ELR (cell line): Measurements from ENCODE around the gene C18orf63.
"Not testable (repeated sequence)": the region's sequence is repeated elsewhere in the genome, so short reads cannot be mapped to it uniquely, and the experiment has no call there.

Source experiments
- DNase-seq: peaks from one replicate; pipeline ENCODE4 v3.0.0-alpha.2; 2015; ENCODE audit warnings: low read depth

The C18orf63 gene

DNA sequence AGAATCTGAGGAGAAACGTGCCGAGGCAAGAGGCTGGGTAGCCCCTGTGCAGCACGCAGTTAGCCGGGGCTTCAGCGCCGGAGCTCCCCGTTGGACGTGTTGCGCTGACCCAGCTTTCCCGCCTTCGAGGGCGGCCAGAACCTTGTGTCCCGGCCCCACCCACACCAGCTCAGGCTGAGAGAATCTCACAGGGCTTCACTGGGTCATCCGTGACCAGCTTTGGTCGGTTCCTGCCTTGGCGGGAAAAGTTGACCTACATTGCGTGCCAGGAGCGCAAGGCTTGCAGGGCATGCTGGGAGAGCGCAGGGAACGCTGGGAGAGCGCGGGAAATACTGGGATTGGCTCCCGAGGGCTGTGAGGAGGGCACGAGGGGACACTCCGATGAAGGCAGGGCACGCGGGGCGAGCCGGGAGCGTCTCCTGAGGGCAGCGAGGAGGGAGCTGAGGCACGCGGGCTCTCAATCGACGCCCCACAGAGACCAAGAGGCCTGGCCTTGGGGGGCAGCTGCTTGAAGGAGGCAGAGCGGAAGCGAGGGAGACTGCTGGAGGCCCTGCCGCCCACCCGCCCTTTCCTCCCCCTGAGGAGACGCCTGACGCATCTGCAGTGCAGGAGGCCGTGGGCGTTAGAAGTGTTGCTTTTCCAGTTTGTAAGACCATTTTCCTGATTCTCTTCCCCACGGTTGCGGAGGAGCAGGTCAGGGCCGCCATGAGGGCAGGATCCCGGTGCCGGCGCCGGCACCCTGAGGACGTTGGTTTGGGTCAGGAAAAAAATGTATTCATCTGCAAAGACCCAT is at the start of gene C18orf63:
Gene C18orf63 (plus strand): TSS at position 376 of the 793 bp plus-strand sequence. CDS start 2,027 bp downstream, outside the sequence.
- no peak for DNase-seq

DNA sequence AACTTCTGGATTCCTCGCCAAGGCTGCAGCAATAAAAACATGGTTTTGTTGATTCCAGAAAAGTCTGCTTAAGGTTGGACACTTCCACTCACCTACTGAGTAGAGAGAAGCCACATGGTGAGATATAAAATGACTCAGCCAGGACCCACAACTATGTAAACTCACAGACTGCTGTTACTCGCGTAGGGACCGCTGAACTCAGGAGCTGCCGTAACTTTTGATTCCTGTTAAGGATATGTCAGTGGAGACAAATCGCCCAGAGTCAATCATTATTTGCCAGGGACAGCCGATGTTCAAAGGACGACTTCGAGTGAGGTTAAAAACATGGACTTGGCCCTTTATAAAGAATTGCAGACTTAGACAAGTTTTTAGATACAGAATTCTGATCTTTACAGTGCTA is 49.5 kb upstream of the C18orf63 start:
- DNase-seq: peak; percentile 64

GRCh38 chr18:74268175-74268574 is 47.5 kb upstream of the C18orf63 start:
- DNase-seq: no peak

- DNase-seq: no peak
Measured at GRCh38 chr18:74268933-74269620, 46.6 kb upstream of the C18orf63 start.

- no peak for DNase-seq
Measured at GRCh38 chr18:74271635-74272034, 44.0 kb upstream of the C18orf63 start.

GRCh38 chr18:74273394-74273793 is 42.2 kb upstream of the C18orf63 start:
- DNase-seq: no peak

DNA sequence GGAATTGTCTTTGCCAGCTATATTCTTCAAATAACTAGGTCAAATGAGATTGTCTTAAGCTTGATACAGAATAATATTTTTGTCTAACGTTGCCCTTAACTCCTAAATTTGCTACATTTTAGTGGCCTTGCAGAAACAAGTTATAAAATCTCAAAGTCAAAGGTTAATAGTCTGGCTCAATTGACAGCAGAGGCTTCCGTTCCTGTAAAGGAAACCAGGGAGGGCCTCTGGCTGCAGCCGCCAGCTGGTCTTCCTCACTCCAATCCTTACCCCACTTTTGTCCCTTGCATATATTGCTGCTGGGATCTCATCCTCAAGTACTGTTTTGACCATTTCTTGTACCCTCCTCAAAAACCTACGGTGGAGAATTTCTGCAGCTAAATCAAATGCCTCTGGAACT is 40.9 kb upstream of the C18orf63 start:
- DNase-seq: no peak

DNA sequence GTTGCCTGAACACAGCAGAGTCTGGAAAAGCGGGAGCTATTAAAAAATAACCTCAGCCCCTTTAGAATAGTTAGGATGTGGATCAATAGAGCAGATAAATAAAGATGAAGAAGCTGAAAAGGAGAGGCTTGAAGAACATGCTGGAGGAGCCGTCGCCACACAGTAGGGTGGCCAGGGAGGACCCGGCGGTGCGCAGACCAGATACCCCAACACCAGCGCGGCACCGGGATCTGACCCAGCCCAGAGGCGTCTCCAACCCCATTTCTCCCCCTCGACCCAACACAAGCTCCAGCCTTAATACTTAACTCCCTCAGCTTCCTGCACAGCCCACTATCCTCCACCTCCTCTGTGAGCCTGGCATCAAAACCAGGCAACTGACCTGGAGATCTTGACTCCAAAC is 39.9 kb upstream of the C18orf63 start:
- DNase-seq: no peak

- DNase-seq: no peak
Measured at GRCh38 chr18:74276609-74277008, 39.0 kb upstream of the C18orf63 start.

DNA sequence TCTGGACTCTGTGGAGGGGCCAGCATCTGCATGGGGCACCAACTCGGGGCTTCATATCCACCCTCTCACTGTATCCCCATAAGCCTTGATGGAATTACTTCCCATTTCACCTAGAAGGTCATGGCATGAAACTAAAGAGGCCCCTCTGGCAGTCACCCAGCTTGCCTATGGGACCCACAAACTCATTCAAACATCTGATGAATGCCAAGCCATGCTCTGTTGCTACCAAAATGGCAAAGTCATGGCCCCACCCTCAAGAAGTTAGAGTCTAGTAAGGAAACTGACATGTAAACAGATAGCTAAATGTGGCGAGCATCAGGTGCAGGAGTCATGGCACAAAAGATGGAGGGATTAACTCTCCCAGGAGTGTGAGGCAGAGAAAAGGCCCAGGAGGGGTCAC is 38.3 kb upstream of the C18orf63 start:
- DNase-seq: no peak

DNA sequence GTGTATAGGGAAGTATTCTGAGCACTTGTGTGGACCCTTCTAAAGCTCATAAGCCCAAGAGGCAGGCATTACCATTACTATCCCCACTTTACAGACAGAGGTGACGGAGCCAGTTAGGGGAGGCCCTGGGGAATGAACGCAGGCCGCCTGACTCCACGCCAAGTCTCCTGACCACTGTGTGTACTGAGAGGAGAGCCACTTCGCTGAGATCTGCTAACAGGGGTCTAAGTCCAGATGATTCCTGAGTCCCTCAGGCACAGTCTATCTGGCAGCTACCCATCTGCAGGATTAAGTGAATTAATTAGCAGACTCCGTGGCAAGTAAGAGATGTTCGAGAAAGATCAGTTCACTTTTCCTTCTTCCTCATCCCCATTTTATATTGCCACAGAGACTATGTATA is 37.6 kb upstream of the C18orf63 start:
- DNase-seq: no peak

- no peak for DNase-seq
Measured at GRCh38 chr18:74278983-74279382, 36.7 kb upstream of the C18orf63 start.

DNA sequence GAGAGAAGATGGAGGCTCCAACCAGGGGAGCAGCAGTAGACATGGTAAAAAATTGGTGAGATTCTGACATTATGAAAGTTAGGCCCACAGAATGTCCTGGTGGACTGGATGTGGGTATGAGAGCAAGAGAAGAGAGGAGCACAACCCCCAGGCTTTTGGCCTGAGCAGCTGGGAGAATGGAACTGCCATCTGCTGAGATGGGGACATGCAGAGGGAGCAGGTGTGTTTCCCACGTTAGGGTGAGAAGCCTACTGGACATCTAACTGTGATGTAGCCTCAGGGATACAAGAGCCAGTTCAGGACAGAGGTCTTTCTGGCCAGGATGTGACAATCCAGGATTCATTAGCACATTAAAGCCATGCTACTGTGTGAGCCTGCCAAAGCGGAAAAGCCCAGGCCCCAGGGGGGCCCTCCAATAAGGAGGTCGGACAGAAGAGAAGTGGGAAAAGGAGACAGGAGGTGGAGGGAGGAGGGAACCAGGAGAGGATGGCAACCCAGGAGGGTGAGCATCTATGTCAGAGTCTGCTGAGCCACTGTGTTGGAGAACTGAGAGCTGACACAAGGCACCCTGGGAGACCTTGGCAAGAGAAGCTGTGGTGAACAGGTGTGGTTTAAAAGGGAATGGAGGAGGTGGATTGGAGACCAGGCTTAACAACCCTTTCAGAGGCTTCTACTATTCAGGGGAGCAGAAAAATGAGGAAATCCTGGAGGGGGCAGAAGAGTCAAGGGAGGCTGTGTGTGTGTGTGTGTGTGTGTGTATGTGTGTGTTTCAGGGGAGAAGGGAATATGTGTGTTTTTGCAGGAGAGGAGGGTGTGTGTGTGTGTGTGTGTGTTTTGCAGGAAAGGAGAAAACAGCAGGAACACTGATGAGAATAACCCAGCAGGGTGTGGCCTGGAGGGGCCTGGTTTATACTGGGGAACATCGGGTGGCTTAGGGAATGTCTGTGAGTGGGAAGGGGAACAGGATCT is 34.3 kb upstream of the C18orf63 start:
- DNase-seq: no peak

GRCh38 chr18:74281980-74282754 is 33.5 kb upstream of the C18orf63 start:
- DNase-seq: no peak

- no peak for DNase-seq
Measured at GRCh38 chr18:74282755-74283554, 32.7 kb upstream of the C18orf63 start.

DNA sequence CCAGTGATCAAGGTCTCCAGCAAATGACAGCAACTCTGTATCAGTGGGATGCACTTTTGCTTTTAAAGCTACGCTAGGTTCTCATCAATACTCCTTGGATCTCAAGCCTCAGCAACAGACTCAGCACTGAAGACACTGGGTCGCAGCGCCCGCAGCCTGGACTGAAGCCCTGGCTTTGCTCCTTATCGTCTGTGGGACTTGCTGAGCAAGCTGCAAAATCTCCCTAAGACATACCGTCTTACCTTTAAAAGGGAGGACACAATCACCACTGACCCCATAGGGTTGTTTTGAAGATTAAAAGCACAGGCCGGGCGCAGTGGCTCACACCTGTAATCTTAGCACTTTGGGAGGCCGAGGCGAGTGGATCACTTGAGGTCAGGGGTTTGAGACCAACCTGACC is 32.0 kb upstream of the C18orf63 start:
- no peak for DNase-seq

DNA sequence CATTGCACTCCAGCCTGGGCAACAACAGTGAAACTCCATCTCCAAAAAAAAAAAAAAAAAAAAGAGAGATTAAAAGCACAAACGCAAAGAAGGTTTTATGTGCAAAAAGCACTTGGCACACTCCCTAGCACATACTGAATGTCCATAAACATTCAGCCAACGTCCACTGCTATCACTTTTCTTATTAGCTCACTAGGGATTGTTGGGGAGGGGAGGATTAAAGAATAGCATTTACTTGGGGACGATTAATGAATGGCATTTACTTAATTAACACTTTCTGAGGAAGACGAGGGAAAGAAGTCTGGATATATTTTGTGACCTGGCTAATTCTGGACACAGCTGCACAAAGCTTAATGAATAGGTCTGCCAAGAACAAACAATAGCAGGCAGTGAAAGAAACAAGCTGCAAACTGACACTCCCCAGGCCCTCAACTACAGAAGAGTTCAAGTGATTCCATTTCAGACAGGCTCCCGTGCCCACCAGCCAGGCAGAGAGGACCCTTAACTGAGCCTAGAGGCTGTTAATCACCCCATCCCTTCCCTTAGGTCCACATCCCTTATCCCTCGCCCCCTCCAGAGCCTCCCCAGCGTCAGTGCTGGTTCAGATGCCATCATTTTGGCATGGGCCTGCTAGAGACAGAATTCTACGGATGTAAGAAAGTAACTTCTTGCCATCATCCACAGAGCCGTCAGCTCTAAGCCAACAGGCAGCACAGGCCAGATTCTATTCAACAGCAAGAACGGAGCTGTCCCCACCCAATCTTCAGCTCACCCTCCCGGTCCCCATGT is 31.3 kb upstream of the C18orf63 start:
- DNase-seq: no peak

DNA sequence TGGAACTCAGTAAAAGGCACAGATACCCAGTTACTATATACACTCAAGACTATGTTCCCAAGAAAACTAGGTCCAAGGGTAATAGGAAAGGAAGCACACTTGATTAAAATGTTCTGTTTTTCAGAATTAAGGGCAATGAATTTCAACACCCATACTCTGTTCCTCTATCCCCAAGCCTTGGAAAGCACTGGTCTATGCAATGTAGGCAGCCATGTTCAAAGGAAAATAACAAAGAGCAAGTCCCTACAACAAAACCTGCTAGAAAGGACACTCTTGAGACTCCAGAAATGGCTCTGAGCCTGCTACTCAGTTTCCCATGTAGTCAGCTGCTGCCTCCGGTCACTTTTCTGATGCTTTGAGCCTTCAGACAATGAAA is 30.7 kb upstream of the C18orf63 start:
- no peak for DNase-seq

- DNase-seq: not testable (repeated sequence)
Measured at GRCh38 chr18:74285583-74285982, 30.1 kb upstream of the C18orf63 start.
